HG02884 (cell line): ENCODE measurements around the gene CST9.
"Not testable (repeated sequence)": the region's sequence is repeated elsewhere in the genome, so short reads cannot be mapped to it uniquely, and the experiment has no call there.

Experiments used
- ATAC-seq: cut with Tn5 transposase; IDR thresholded peaks from one replicate; pipeline ENCODE4 v1.9.1; 2021; ENCODE audit warnings: mild to moderate bottlenecking, moderate library complexity; ENCODE audit not compliant: unreplicated experiment

CST9 gene

DNA sequence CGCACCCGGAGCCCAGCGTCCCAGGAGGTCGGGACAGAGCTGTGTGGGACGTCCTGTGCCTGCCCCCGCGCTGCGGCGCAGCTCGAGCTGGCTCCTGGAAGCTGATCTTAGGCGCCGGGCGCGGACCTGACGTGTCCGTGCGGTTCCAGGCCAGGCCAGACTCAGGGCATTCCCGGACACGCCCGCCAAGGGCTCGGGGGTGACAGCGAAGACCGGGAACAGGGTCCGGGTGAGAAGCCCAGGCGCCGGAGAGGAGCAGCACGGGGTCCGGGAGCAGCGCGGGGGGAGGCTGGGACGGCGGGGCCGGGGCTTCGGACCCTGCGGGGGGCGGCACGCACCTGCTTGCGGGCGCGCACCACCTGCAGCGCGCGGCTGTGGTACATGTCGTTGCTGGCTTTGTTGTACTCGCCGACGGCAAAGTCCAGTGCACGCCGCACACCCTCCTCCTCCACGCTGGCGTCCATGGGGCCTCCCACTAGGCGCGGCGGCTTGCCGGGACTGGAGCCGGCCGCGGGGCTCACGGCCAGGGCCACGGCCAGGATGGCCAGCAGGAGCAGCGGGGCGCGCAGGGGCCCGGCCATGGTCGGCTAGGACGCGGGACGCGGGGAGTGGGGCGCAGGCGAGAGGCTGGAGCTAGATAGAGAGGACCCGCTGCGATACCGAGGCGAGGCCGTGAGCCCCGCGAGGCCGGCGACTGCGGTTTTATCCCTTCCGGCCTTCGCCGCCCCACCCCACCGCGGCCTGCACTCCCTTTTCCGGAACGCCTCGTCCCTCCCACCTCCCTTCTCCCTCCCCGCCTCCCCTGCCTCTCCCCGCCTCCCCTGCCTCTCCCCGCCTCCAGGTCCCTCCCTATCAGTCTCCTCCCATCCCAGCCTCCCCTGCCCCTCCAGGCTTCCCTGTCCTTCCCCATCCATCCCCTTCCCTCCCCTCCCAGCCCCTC, 31.8 kb upstream of the CST9 start, which contains the start of gene CST3:
TSS of gene CST3 (minus strand) at position 674 of the 940 bp plus-strand sequence. CDS start at position 581, 93 bp downstream.
- ATAC-seq = peak; percentile 48

DNA sequence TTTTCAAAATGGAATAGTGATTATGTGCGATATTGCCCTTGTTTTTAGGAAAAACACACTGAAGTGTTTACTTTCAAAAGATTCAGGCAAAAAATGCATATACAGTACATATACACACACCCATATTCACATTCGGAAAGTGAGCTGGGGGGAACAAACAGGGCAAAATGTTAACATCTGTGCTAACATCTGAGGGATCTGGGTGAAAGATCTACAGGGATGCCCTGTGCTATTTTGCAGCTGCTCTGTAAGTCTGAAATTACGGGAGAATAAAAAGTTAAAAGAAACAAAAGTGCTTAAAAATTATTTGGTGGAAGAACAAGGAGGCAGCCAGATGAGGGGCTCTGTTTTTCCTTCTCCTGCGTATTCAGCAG, 31.2 kb upstream of the CST9 start:
- no peak for ATAC-seq

DNA sequence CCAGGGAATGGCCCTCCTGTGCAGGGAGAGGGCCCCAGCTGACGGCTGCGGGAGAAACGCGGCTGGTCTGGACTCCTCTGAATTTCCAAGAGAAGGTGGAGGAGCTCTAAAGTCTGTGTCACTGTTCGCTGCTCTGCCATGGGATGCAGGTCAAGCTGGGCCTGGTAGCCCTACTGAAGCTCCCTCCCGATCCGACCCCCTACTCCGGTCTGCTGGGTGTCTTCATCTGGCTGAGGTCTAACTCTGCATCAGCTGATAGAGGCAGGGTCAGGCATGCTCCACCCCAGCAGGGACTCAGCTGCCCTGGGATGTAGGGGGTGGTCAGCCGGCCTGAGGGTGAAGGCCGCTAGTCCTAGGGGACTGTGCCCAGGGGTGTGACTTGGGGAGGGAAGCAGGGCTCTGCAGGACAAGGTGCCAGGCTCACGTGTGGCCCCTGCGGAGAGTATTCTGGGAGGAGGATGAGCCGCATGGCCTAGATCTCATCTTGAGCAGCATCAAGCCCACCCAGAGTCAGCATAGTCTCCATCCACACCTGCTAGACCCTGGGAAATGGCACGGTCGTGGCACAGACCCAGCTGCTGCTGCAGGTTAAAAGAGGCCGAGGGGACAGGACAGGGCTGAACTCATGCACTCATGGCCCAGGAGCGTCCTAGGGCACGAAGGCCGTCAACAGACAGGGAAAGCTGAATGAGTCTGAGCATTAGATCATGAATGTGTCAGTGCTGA, 30.6 kb upstream of the CST9 start:
- ATAC-seq = no peak

DNA sequence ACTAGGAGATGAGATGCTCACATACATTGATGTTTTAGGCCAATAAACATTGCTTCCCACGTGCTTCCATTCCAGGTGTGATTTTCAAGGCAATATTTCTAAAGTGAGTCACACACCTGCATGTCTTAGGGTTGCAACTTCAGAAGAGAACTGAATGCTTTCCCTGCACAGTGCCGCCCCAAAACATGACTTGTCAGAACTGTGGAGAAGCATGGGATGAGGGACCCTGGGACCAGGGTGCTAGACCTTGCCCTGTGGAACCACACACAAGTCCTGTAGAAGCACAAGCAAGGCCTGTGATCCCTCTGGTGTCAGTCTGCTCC, 30.0 kb upstream of the CST9 start:
- not testable (repeated sequence) for ATAC-seq

DNA sequence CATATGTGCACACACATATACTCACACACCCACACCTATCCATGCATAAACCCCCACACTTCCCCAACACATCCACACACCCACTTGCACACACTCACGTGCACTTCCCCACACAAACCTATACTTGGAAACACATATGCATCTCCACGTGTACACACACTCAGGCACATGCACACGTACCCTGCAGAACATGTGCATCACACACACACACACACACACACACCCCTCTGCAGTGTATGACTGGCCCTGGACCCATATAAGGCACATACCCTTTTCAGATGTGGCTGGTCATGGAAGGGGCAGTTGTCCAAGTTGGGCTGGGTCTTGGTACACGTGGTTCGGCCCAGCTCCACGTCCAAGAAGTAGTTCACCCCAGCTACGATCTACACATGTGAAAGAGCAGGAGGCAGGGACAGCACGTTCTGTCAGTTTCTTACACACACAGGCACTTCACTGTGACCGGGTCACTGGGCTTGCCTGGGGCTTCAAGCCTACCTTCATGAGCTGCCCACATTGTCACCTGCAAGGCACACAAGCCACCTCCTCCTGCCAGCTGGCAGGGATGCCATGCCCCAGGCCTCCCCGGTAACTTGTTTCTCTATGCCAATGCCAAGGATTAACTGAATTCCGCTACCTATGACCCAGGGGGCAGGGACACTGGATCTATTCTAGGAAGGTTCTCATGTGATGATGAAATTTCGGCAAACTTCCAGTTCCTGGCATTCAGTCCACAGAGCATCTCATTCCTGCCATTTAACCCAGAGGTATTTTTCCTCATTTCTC, 29.5 kb upstream of the CST9 start:
- no peak for ATAC-seq

DNA sequence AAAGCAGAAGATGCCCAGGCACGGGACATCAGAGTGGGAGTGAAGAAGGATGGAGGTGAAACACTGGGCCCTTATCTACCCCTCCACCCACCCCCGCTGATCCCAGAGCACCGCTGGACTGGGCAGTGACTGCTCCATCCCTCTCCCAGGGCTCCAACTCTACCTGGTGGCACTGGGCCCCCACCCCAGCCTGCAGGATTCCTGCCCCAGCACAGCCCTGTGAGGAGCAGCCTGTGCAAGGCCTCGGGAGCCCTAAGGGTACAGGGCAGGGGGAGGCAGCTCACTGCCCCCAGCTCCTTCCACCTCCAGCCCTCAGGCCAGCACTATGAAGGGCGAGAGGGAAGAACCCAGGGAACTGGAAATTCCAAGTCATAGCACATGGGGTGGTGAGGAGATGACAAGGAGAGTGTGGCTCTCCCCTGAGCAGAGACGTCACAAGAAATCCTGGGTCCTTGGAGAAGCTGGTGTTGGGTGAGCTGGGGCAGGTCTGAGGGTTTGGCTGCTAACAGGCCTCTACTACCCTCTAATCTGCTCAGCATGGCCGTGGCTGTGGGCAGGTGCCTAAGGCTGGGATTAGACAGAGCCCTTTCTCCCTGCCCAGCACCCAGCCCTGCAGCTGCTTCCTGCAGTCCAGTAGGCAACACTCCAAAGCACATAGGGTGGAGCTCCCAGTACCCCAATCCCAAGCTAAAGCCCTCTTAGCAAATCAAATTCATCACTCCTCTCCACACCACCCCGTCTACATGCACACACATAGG, 28.5 kb upstream of the CST9 start:
- no peak for ATAC-seq

DNA sequence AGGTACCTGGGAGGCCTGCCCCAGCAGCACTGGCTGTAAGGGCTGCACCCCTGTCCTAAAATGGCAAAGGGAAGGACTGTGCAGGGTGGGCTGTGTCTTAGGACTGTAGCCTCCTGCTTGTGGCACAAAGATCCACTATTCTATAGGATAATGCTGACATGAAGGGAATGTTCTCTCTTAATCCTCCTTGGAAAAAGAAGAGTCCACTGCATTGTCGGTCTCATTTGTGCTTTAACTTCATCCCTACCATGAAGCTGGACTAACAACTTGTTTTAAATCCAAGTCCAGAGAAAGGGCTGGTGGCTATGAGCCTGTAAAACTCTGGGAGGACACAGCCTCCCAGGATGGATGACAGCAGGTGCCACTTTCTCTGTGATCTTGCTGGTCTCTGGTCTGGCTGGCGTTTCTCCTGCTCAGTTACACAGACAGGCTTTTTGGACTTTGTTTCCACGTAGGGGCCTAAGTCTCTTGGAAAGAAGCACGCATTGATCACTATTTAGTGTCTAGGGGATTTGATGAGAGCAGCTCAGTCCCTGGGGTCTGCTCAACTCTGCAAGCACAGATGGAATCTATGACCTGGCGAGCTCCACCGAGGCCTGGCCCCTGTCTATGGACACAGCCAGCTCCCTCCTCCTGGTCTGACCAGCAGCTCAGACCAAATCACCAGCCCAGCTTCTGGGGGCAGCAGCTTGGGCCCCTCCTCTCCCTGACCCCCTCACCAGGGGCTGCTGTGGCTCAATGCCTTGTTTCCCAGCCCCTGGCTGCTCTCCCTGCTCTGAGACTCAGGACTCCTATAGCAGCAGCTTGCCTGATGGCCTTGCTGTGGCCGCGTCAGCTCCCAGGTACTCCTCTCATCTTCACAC, 27.2 kb upstream of the CST9 start:
- no peak for ATAC-seq

DNA sequence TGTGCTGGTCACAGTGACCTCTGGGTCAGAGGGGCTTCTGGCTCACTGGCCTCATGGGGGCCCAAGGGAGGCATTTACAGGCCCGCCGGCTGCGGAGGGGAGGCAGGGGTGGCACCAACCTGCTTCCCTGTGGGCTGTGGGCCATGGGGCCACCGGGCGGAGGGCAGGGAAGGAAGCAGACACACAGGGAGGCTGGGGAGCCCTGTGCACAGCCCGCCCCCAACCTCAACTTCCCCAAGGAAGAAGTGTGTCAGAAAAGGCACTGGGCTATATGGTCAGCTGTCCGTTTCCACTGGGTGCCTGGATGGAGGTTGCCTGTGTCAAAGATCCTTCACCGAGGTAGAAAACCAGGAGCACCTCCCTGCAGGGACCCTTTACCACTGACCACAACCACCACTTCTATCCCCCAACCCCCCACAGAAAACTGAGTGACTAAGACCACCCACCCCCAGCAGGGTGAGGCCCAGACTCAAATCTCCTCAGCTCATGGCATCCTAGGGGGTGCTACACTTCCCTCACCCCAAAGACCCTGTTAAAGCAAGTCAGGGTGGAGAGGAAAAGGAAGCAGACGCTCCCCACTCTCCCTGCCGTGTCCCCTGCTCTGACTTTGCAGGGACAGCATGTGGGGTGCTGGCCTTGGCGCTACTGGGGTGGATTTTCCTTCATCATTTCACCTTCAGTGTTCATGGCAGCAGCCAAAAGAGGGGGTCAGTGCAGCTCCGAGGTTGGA, 26.4 kb upstream of the CST9 start:
- no peak for ATAC-seq

DNA sequence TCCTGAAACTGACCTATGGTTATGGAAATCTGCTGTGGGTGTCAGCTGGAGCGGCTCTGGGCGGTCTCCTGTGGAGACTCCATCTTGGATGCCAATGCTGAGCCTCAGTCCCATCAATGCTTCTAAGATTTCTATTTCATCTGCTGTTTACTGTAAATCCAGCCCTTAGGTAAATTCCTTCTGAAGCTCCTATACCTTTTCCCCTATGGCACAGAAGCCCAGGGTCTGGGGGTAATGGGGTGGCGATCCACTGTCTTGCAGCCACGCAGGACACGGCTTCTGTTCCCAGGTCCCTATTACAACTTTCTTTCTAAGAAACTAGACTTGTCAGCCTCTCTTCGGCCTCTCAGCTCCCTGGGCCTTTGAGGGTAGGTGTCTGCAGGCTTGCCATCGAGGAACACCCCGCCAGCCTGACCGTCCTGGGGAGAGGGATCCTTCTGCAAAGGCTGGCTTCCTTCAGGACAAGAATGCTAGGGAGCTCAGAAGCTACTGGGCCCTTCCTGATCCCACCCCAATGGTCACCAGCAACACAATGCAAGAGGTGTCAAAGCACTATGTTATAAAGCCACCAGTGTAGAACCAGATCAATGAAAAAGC, 25.6 kb upstream of the CST9 start:
- ATAC-seq = no peak

DNA sequence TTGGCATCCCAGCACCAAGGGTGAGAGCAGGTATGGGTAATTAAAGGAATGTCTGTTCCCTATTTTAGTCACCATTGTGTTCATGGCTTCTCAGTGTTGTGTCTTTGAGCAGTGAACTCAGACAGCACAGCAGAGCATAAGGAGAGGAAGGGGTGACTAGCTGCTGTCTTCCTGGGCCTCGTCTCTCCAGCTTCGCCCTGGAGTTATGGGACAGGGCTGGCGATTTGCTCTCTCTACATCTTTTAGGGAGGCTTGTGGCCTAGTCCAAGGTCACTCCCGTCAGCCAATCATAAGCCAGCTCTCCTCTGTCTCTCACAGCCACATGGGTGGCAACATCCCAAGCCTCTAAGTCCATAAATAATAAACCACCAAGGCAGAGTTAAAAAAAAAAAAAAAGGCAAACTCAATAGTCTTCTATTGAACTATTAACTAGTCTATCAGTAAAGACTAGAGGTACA, 24.7 kb upstream of the CST9 start:
- ATAC-seq = no peak

DNA sequence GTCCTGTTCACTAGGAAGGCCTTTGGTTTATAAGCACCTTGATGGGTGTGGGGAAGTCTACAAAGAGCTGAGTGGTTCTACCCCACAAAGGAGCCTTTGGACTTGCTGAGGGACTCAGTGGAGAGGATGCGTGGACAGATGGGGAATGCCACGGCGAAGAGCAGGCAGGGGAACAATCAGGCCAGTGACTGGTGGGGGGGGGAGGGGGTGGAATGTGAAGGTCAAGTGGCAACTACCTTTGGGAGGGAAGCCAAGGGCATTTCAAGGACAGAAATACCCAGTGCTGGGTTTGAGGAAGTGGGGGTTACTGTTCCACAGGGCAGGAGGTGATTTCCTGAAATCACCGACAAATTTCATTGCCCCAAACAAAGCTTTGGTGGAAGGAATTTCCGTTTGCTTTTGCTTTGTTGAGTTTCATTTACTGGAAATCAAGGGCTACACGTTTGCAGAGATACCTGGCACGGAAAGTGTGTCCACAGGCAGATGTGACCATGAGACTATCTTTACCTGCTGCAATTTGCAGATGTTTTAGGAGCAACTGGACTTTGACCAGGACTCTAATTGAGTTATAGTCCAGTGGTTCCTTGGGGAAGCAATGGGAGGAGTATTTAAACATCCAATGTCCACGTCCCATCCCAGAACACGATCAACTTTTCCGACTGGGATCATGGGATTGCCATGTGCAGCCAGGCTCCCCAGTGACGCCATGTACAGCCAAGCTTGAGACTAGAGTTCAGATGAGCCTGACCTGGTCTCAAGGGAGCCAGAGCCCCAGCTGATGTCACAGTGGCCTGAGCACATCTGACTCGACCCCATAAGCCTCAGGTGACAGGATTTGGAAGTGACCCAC, 24.1 kb upstream of the CST9 start:
- no peak for ATAC-seq

DNA sequence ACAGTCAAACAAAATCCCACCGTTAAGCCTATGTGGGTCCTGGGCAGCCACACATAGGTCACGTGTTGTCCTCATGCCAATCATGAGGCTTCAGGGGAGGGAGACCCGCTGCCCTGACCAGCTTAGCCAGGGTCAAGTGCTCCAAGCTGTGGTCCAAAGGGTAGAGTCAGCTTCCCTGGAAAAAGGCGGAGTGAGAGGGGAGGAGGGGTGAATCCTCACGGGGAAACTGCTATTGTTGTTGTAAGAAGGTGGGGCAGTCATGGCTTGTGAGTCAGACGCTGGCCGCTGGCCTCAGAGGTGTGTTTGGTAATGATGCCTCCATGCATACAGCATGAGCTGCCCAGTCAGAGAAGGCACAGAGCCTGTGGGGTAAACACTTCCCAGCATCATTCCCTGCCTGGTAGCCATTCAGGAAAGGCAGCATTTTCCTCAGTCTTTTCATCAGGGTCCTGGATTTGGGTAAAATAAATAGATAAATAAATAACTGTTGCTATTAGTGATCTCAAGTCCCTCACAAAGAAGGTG, 23.4 kb upstream of the CST9 start:
- no peak for ATAC-seq

DNA sequence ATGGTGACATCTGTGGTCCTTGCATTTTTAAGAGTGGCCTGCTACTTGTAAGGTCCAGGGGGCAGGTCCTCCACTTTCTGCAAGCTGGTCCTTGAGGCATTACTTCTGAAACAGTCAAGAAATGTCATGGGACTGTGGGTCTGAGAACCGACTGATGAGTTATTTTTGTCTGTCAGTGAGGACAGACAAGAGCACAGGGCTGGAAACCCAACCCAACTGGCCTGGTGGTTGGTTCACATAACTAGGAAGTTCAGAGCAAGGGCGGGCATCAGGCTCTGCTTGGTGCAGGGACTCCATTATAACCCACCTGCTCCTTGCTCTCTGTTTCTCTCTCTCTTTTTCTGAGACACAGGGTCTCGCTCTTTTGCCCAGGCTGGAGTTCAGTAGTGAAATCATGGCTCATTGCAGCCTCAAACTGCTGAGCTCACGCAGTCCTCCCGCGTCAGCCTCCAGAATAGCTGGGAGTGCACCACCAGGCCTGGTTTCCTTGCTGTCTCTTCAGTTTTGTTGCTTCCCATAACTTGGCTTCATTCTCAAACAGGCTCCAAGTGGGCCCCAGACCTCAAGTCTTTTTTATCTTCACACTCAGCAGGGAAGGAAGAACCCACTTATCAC, 22.8 kb upstream of the CST9 start:
- no peak for ATAC-seq

DNA sequence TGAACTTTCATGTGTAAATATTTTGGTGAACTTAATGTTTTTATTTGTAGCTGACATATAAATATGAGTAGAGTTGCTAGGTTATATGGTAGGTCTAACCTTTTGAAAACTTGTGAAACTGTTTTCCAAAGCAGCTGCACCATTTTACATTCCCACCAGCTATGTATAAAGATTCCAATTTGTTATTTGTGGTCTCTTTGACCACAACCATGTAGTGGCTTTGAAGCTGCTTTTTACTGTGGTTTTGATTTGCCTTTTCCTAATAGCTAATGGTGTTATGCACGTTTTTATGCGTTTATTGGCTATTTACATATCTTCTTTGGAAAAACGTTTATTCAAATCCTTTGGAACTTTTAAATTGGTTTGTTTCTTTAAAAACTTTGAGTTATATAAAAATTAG, 21.8 kb upstream of the CST9 start:
- no peak for ATAC-seq

DNA sequence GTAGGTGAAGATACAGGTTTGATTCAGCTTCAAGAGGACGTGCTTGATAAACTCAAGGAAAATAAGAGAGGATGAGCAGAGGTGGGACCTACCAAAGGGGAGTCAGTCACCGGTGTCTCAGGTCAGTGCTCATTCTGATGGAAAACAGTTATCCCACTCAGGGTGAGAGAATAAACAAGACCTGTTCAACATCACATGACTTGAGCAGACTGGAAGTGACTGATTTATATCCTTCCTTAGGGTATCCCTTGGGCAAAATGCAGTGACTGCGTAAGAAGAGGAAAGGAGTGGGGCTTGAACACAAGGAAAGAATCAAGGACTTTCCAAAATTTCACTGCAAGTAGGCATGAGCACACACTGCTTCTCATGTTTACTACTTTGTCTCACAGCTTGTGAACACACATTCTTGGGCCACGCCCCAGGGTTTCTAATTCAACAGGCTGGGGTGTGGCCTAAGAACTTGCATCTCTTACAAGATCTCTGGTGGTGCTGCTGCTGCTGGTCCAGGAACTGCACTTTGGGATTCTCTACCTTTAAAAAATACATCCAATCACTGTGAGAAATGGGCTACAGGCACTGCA, 20.4 kb upstream of the CST9 start:
- no peak for ATAC-seq

DNA sequence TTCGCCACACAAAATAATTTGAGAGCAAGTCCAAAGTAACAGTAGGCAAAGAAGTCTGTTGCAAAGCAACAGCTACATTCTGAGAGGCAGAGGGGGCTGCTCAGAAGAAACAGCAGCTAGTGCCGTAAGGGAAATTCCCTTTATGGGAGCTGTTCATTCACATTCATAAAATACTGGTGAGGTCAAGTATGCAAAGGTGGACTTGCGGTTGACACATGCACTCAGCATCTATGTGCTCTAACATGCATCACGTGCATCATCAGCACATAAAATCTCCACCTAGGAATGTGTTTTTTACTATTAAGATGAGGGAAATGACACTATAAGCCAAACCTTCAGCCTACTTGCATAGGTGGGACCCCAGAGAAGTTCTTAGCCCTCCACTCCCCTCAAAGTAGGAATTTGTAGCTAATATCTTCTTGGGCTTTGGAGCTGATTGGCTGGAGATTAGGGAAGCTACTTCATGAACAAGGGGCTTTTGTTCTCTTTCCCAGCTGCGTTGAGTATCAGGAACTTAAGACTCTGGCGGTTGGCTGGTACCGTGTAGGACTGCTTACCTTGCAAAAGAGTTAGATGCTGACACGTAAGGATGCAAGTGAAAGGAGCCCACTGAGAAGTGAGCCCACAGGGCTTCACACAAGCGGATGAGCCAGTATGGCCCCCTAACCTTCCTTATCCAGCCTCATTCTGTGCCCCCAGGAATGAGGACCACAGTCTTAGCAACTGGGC, 19.7 kb upstream of the CST9 start:
- ATAC-seq = no peak
